ENCODE measurements around the gene P2RY6.

The P2RY6 gene

DNA sequence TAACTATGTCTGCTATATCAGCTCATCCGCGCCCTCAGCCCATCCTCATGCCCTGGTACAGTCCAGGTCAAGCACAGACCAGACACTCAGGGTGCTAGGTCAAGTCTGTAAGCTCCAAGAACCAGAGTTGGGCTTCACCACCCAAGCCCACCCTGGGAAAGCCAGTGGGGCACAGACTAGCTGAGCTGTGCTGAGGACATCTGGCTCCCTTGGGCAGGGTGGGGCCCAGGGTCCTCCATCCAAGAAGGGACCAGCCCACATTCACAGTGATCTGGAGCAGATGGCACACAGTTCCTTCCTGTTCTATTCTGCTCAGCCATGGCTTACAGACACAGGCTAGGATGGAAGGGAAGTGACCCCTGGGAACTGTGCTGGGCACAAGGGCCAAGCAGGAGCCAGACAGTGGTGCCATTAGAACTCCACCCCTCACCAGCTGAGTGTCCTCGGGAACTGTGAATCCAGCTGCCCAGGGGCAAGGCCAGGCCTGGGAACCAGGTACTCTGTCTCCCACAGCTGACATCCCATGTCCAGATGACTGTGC is 9.1 kb downstream of the P2RY6 start:
- no peak for DNase-seq (ENCODE audit: low read depth)

DNA sequence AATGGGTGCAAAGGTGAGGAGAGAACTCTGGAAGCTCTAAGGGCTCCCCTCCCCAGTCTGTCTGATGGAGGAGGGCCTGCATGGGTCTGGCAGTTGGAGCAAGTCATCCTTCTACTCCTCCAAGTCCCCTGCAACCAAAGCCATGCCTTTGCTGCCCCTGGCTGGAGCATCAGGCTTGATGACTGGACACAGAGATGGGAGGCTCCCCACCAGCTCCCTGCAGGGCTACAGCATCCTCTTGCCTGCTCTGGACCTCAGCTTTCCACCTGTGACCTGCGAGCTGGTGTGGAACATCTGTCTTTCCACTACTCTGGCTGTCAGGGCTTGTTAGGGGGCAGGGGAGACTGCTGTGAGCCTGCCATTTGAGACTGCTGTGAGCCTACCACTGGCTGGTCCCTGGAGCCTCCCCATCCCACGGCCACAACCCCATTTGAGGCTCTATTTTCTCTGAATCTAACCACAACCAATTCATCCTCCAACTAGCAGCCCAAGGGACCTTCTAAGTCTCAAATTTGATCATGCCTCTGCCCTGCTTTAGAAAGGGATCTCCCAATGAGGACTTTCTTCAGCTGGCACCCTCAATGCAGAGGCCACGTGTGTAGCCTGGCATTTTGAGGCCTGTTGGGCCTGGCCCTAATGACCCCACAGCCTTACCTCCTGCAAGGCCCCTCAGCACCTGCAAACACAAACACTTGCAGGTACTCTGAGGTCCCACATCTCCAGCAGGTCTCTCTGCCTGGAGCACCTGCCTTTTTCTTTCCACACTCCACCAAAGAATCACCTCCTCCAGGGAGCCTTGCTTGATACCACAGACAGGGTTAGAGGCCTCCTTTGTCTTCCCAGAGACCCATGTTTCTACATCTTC is 9.9 kb downstream of the P2RY6 start:
- DNase-seq (ENCODE audit: low read depth), result no peak

DNA sequence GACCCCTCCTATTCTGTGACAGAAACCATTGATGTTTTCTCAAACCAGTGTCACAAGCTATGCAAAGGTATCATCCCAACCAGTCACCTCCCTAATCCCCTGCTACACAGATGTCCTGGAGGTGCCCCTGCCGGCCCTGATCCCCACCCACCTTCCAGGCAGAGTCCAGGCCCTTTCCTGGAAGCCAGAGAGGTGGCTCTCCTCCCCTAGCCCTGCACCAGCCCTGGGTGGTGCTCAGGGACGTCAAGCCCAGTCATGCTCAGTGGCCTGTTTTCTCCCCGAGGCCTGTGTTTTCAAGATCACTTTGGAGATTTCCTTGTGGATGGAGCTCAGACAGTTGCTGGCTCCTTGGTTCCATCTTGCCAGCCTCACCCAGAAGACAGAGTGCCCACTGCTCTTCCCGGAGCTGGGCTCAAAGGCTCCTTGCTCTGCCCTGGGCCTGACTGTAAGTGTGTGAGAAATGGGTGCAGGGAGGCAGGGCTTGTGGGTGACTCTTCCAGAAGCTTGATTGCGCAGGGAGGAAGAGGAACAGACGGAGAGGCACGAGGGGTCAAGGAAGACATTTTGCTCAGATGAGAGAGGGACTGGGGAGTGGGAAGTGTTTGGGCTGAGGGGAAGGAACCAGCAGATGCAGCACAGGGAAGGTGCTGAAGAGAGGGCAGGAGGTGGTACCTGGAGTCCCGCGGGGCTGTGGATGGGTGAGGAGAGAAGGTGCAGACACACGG is 11.3 kb downstream of the P2RY6 start:
- no peak for DNase-seq (ENCODE audit: low read depth)

DNA sequence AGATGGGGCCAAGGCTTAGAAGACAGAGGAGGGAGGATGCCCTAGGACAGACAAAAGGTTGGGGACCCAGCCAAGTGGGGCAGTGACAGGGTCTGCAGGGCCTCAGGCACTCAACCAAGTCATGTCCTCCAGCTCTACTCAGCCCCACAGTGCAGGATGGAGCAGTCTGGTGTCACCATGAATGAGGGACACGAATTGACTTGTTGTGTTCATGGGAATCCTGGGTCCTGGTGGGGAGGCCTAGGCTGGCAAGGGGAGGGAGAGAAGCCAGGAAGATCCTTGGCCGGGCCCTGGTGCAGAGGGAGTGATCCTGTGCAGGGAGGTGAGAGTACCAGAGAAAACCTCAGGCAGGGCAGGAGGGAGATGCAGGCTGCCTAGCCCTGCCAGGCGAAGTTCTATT is 12.0 kb downstream of the P2RY6 start:
- DNase-seq (ENCODE audit: low read depth), result no peak

DNA sequence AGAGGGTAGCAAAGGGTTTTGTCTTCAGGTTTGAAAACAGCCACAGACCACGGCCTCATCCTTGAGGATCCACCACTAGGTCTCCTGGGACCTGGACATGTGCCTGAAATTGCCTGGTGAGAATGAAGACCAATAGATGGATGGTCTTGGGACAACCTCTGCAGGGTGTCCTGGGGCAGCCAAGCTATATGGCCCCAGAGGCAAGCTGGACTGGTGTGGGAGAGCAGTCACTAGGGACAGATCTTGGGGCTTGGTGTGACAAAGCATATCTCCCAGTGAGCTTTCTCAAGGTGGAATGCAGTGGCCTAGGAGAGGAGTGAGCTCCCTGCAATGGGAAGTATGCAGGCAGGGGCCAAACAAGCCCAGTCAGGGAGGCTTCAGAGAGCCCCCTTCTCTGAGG is 13.6 kb downstream of the P2RY6 start:
- no peak for DNase-seq (ENCODE audit: low read depth)

DNA sequence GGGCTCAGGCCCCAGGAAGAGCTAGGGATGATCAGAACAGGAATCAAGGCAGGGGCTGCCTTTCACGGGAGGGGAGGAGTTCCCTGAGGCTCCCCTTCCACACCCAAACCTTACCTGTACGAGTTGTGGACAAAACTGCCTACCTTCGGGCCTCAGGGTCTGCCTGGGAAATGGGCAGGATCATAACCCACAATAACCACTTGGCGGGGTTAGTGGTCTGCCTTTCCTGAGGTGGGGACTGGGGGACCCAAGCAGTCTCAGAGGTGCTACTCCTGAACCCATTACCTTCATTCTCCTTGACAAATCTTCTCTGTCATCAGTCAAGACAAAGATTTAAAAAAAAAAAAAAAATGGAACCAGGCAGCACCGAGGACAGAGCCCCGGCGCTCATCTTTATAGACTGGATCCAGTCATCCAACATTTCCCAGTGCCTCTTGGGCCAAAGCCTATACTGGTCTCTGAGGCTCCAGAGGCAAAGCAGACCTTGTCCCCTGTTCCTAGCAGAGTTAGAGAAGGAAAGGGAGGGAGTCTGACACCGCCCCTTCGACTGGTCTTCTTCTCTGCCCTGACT is 14.2 kb downstream of the P2RY6 start:
- no peak for DNase-seq (ENCODE audit: low read depth)

DNA sequence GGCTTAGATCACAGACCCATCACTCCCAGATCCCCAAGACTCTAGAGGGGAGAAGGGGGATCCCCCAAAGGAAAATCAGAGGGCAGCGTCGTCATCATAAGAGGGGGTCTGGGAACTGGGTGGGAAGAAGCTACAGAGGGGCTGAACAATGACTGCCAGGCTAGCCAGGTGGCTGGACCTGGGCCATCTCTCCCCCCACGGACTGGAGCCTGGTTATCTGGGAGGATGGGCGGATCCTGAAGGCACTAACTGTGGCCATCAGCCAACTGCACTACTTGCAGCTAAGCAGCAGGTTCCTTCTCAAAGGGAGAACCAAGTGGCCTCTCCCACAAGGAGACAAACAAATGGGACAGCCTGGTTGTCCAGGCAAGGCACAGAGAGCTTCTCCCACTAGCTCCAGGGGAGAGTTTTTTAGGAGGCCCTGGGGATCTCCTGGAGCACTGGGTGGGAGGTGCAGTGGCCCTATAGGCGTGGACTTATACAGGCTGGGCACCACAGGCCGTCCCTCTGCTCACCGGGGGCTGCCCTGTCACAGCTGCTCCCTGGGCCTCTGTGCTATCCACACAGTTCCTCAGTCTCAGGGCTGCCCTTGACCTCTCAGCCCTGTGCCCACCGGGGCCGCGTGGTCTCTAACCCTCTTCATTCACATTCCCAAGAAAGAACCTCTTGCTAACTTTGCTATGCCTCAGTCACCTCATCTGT is 15.4 kb downstream of the P2RY6 start:
- DNase-seq (ENCODE audit: low read depth), result no peak

DNA sequence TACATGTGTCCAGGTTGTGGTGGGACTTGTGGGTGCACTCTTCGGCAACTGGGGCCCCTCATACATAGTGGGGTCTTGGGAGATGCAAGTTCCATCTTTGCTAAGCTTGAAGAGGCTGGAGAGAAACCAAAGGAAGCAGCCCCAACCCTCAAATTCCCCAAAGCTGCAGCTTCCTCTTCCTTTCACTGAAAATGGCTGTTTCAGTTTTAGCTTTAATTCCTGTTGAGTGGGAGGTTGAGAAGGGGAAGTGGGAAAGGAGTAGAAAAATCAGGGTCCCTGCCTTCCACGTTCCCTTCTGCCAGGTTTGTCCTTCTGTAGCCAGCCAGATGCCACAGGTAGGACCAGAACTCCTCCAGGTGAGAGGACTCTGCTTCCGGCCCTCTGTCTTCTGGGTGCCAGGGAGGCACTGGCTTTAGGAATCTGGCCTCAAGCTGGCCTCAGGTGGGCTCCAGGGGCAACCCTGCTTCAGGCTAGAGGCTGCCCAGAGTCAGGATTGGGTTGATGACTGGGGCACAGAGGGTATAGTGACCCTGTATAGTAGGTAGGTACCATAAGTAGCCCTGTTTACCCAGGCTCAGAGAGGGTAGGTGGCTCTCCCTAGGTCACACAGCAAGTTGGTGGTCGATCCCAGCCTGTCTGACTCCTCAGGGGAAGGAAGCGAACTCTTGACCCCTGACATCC is 16.2 kb downstream of the P2RY6 start:
- no peak for DNase-seq (ENCODE audit: low read depth)

DNA sequence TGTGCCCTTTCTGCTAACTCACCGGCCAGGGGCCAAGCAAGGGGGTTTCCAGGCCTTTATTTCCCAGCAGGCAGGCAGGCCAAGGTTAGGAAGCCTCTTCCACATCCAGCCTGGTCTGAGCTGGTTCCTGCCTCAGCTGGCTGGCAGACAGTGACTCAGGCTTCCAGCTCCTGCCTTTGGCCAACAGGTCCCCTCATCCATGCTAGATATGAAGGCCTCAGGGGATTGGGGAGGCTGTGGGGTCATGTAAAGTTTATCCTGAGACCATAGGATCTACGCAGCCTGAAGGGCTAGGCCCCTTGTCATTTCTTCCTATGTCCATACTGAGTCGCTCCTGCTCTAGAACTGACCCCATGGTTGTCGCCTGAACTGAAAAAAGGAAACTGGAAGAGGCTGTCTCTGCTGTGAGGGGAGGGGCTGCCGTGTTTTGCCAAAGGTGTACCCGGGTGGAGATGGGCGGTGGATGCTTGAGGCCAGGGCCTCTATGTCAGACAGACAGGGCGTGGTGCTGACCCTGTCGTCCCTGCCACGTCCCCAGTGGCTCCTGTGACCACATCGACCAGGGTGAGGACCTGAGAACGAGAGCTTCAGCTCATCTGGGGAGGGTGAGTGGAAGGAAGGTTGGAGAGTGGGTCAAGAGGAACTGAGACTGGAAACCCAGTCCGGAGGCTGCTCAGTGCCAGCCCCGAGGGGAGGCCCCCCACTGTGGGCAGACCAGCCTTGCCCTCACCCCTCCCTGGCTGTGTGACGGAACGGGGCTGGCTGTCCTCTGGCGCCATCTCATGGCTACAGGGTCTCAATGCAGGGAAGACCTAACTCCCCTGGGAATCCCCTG is 17.0 kb downstream of the P2RY6 start:
- peak; percentile 63 for DNase-seq (ENCODE audit: low read depth)

DNA sequence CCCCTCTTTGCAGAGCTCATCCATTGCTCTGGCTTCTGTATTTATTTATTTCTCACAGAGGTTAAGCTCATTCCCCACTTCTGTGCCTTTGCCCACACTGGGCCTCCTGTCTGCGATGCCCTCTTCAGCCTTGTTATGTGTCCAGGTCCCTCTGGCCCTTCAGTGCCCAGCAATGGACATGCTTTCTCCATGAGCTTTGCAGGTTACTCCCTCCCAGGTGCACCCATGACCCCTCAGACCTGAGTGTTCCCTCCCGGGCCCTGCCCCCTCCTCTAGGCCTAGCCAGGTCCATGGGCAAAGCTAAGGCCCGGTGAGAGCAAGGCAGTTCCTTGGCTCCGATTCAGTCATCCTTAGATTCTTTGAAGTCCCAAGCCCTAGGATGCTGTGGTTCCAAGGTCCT is 18.4 kb downstream of the P2RY6 start:
- DNase-seq (ENCODE audit: low read depth), result no peak

DNA sequence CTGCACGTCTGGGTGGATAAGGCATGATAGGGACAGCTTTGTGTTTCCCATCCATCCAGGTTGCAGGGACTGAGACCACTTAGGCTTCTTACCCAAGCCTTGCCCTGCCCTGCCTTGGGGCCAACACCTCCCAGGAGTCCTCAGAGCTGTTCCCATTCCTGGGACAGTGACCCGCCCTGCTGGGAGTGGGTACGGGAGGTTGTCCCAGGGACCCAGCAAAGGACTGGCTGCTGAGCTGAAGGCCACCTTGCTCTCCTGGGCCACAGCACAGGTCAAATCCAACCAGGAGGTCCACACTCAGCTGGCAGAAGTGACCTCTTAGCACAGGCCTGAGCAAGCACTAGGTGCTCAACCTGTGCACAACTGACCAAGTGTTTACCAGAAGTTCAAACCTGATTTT is 19.1 kb downstream of the P2RY6 start:
- no peak for DNase-seq (ENCODE audit: low read depth)

DNA sequence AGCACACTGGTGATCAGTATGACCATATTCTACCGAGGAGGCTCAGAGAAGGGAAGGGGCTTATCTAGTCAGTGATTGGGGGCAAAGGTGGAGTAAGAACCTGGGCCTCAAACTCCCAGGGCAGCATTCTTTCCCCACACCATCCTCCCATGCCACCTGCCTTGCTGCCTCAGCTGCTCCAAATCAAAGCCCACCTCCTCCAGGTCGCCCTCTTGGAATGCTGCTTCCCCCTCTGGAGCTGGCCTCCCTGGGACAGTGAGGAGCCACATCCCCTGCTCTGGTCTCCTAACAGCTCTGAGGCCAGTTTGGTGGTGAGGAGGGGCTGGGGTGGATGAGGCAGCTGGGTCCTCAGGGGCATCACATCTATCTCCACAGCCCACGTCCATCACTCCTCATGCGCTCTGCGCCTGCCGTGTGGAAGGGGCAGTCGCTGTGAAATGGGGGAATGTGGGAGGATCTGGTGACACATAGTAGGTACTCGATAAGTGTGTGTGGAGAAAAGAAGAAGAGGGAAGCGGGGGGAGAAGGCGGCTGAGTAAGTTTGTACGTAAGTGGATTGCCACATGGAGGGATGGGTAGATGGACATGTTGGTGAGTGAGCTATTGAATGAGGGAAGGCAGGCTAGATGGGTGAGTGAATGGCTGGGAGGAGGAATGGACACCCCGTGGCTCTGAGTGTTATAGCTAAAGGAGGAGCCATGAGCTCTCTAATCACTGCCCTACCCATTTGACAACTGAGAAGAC is 19.8 kb downstream of the P2RY6 start:
- DNase-seq (ENCODE audit: low read depth), result no peak

DNA sequence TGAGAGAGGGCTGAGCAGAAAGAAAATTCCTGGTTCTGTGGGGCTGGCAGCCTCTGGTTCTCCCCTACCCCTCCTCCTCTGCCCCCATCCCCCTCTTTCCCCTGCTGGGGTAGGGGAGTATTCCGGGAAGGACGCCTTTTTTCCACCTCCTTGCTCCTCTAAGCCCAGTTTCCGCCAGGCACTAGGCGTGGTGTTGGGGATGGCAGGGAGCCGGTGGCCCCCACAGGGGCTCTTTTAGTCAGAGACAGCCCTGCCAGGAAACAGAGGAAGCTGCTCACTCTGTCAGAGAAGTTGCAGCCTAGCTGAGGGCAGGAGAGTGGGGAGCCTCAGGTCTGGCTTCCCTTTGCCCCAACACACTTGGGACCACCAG is 20.4 kb downstream of the P2RY6 start:
- DNase-seq (ENCODE audit: low read depth), result no peak

DNA sequence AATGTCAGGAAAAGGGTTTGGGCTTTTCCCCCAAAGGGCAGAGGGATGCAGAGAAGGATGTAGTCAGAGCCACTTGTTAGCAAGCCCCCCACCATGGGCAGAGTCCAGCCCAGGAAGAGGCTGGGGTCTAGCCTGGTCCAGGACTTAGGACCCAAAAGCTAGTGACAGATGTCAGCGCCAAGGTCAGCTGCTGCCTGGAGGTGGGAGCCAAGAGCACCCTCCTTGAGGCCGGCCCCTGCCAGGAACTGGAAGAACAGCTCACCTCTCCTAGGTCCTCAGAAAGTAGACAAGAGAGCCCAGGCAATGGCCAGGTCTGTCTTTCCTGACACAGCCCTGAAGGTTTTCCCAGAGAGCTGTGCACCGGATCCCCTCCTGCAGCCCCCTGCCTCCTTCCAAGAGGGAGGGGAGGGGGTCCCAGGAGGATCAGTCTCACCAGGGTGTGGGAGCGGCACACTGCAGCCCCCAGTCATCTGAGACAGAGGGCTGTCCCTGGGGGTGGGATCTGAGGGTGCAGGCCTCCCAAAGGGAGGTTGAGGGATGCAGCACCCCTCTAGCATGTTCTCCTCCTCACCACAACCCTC is 21.3 kb downstream of the P2RY6 start:
- DNase-seq (ENCODE audit: low read depth), result no peak

DNA sequence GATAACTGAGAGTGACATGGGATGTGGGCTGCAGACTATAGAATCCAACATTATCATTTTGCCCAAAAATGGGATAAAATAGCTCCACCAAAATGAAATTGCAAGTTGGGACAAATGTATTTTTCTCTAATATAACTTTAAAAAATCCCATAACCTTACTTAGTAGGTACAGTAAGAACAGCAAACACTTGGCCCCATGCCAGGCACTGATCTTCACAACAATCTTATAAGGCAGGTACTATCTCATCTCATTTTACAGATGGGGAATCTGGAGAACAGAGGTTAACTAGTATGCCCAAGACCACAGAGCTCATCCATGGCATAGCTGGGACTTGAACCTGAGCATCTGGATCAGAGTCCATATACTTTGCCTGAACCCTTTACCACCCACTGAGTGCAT is 22.5 kb downstream of the P2RY6 start:
- no peak for DNase-seq (ENCODE audit: low read depth)

DNA sequence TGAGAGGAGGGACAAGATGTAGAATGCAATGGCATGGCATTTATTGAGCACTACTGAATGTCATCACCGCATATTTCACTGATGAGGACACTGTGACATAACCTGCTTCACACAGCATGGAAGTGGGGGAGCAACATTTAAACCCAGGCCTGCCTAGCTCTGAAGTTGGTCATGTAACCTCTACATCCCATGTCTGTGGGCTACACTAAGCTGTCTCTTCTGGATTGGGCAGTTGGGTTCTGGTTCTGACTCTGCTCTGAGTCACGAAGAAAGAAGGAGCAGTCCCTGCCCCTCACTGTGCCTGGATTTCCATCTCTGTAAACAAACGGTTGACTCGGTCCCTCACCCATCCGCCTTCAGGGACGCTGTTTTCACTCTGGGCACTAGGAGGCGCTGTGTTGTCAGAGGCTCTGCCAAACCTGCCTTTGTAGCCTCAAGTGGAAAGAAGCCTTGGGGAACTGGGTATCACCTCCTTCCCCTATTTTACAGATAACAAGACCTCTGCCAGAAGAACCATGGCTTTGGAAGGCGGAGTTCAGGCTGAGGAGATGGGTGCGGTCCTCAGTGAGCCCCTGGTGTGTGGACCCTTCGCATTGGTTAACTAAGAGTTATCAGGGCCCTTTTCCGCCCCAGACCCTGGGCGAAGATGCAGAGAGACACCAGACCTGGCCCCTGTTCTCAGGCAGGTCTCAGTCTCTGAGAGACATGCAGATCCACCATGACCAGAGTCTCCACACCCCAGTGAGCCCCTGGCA is 23.3 kb downstream of the P2RY6 start:
- peak; percentile 89 for DNase-seq (ENCODE audit: low read depth)

DNA sequence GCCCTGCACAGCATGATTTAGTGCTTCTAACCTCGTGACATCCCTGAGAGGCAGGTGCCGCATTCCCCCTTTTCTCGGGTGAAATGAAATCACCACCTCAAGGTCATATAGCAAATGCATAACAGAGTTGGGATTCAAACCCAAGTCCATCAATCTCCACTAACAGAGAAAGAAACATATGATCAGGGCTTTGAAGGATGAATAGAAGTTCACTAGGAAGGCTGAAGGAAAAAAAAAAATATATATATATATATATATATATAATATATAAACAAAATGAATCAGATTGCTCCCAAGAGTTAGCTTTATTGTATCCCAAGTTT is 23.8 kb downstream of the P2RY6 start:
- no peak for DNase-seq (ENCODE audit: low read depth)

DNA sequence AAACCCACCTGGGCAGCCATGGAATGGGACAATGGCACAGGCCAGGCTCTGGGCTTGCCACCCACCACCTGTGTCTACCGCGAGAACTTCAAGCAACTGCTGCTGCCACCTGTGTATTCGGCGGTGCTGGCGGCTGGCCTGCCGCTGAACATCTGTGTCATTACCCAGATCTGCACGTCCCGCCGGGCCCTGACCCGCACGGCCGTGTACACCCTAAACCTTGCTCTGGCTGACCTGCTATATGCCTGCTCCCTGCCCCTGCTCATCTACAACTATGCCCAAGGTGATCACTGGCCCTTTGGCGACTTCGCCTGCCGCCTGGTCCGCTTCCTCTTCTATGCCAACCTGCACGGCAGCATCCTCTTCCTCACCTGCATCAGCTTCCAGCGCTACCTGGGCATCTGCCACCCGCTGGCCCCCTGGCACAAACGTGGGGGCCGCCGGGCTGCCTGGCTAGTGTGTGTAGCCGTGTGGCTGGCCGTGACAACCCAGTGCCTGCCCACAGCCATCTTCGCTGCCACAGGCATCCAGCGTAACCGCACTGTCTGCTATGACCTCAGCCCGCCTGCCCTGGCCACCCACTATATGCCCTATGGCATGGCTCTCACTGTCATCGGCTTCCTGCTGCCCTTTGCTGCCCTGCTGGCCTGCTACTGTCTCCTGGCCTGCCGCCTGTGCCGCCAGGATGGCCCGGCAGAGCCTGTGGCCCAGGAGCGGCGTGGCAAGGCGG is 24.5 kb downstream of the P2RY6 start:
- no peak for DNase-seq (ENCODE audit: low read depth)

DNA sequence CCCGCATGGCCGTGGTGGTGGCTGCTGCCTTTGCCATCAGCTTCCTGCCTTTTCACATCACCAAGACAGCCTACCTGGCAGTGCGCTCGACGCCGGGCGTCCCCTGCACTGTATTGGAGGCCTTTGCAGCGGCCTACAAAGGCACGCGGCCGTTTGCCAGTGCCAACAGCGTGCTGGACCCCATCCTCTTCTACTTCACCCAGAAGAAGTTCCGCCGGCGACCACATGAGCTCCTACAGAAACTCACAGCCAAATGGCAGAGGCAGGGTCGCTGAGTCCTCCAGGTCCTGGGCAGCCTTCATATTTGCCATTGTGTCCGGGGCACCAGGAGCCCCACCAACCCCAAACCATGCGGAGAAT is 25.1 kb downstream of the P2RY6 start:
- no peak for DNase-seq (ENCODE audit: low read depth)
